GM23338 (cell line): ENCODE results near the gene SMYD5.

Experiments
- CREB1 ChIP-seq: fragments of 250-450 bp; sonication (Bioruptor Pico); IDR thresholded peaks from 2 replicates; pipeline ENCODE4 v1.5.0; 2020; ENCODE audit warnings: low read depth, mild to moderate bottlenecking, moderate library complexity
- CTCF ChIP-seq, 2 experiments: fragments of 200-600 bp in 1 of 2; sonication (generic) in 1 of 2; conservative IDR thresholded peaks; 2 replicates each; pipeline versions ENCODE4 v1.5.1 to v1.6.1; 2016 to 2017; ENCODE audit warnings: antibody characterized with exemption in 2 of 2, low read depth in 2 of 2, mild to moderate bottlenecking in 2 of 2, moderate library complexity in 1 of 2
- POLR2AphosphoS5 ChIP-seq: IDR thresholded peaks from 2 replicates; pipeline ENCODE4 v1.6.1; 2016; ENCODE audit warnings: antibody characterized with exemption, low read depth

GRCh38 chr2:73265298-73266060 lies 51.4 kb downstream of the SMYD5 start:
- TF ChIP-seq CTCF (conservative IDR thresholded peaks at IDR 0.05; ENCODE audit: low read depth in 2 of 2) (no peak), POLR2AphosphoS5 (no peak), CREB1 (CRISPR knock-in tag) (no peak)
